Measurements from ENCODE around the gene SDHA.
A peak's percentile ranks its signal among the peaks of the same experiment; 100 is the strongest.
"Not testable (repeated sequence)": the region's sequence is repeated elsewhere in the genome, so short reads cannot be mapped to it uniquely, and the experiment has no call there.

SDHA gene

DNA sequence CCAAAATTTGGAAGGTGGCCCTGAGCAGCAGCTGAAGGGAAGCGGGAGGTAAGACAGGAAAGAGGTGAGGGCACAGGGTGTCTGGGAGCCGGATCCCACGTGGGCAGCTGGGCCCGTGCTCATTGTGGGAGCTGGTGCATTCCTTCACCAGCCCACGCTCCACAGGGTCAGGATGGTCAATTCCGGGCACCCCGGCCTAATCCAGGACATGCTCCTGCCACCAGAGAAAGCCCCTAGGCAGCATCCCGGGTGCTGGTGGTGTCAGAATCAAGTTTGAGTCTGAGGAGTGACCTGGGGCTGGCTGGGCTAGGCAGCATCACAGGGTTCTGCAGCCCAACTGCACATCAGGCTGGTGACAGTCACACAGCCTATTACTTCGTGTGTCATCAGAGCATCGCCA lies 46.2 kb downstream of the SDHA start:
- DNase-seq = no peak

DNA sequence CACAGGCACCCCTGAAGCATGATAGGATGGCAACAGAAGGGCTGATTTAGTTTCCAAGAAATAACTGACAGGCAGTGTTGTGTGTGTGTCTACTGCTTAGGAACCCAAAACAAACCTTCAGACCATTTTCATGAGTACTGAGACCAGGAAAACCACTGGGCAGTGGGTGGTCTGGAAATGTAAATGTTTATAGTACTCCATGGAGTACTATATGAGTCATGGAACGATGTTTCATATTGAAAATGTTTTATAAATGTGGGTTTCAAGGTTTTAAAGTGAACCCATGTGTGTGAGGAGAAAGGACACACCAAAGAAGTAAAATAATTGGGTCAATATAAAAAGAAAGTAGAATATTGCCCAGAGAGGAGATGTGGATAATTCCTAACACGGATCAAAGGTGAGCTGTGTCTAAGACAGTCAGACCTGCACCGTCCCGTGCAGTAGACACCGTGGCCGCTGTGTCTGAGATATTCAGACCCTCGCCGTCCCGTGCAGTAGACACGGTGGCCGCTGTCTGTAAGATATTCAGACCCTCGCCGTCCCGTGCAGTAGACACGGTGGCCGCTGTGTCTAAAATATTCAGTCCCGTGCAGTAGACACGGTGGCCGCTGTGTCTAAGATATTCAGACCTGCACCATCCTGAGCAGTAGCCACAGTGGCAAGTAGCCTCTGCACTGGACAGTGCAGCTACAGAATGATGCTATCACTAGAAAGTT lies 48.3 kb downstream of the SDHA start:
- DNase-seq = not testable (repeated sequence)

DNA sequence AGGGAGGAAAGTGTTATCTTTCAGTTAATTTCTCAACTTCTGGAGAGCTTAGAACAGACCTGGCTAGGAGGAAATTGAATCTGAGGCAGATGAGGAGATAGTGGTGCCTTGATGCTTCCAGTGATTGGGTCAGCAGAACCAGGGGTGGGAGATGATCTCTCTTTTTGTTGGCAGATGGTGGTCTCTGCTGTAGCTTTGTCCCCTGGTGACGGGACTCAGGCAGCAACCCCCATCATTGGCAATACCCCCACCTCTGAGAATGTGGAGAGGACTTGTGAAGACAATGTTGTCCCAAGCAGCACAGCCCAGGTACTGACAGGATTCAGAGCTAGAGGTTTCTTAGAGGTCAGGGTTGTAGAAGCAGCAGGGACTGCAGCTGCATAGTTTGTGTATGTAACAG lies 49.6 kb downstream of the SDHA start:
- DNase-seq = no peak

DNA sequence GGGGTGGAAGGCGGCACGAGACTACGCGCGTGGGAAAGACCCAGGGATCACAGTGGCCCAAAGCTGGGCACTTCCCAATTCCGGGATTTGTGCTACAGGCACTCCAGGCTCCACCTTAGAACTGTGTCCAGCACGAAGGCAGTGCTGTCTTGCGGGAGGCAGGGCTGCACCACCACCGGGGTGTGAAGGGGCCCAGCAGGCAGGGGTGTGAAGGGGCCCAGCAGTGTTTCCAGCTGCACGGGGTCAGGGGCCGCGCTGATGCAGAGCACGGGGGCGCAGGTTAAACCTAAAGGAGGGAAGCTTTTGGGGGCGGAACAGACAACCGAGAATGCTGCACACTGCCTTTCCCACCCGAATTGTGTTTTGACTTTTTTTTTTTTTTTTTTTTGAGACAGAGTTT lies 52.2 kb downstream of the SDHA start:
- no peak for DNase-seq

DNA sequence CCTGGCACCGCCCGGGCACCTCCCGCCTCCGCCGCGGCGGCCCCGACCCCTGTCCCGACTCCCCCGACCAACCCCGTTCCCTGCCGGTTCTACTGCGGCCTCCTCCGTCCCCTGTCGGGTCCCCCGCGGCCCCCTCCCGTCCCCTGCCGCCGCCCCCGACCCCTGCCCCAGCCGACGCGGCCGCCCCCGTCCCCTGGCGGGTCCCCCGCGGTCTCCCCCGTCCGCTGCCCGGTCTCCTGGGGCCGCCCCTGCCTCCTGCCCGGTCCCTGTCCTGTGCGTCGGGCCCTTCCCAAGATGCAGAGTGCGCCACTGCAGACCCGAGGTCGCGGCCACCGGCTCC lies 53.7 kb downstream of the SDHA start:
- DNase-seq = not testable (repeated sequence)

GRCh38 chr5:273091-273490 lies 55.0 kb downstream of the SDHA start:
- DNase-seq = not testable (repeated sequence)

GRCh38 chr5:273491-273890 lies 55.4 kb downstream of the SDHA start:
- DNase-seq = not testable (repeated sequence)

DNA sequence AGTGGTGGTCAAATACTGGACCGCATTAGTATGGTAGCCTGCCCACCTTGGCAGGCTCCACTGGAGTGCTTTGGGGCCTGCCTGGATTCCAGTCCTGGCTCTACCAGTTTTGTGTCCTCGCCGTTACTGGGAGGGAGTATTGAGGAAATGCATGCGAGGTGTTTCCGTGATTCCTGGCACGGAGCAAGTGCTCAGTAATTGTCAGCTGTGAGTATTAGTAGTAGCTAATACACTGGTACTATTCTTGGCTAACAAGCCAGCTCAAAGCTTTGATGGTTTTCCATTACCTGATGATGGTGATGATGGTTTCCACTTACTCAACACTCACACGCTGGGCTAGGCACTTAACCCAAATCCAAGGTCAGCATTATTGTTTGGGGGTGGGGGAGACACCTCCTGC lies 56.2 kb downstream of the SDHA start:
- not testable (repeated sequence) for DNase-seq

- no peak for DNase-seq
Measured at GRCh38 chr5:278646-279045, 60.5 kb downstream of the SDHA start.

DNA sequence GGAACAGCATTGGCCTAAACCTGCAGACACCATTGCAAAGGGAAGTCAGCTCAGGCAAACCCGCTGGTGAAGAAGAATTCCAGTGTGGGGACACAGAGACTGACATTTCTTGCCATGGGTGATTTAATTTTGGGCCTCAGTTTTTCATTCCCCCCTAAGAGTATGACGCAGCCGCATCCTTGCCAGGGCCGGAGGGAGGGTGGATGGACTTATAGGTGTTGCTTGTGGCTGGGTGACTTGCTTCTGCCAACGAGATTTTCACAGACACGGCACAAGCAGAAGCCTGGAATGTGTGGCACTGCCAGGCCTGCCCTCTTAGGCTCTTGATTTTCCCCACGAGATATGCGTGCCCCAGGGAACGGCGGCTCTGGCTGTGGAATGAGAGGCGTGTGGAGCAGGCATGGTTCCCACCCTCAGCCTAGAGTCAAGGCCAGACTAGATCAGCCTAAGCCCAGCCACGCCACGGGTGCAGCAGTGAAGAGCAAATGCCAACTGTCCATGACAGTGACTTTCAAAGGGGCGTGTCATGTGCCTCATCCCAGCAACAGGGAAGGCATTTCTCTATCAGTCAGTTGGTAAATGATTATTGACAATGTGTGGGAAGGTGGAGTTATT lies 61.0 kb downstream of the SDHA start:
- not testable (repeated sequence) for DNase-seq

GRCh38 chr5:285991-286557 lies 68.0 kb downstream of the SDHA start:
- no peak for DNase-seq

GRCh38 chr5:290200-290599 lies 72.1 kb downstream of the SDHA start:
- DNase-seq = not testable (repeated sequence)

DNA sequence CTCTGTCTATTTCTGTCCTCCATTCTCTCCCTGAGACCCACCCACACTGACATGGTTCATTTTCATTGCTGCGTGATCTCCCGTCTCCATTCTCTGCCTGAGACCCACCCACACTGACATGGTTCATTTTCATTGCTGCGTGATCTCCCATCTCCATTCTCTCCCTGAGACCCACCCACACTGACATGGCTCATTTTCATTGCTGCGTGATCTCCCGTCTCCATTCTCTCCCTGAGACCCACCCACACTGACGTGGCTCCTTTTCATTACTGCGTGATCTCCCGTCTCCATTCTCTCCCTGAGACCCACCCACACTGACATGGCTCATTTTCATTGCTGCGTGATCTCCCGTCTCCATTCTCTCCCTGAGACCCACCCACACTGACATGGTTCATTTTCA lies 73.2 kb downstream of the SDHA start:
- DNase-seq = not testable (repeated sequence)

GRCh38 chr5:294788-295187 lies 76.7 kb downstream of the SDHA start:
- DNase-seq = not testable (repeated sequence)

- not testable (repeated sequence) for DNase-seq
Measured at GRCh38 chr5:296207-296606, 78.1 kb downstream of the SDHA start.

- not testable (repeated sequence) for DNase-seq
Measured at GRCh38 chr5:296954-297353, 78.8 kb downstream of the SDHA start.

DNA sequence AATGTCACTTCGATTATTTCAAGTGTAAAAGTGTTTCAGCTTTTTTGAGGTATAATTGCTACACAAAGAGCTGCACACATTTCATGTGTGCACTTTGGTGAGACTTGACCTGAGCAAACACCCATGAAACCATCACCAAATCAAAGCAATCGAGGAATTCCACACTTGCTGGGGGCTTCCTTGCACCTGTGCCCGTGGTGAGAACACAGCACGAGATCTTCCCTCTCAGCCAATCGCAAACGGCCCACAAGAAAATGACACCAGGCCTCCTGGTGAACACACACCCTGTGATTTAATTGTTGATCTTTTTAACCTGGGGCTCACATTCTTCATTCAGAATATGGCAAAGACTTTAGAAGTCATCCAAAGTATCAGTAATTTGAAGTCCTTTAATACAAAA lies 79.3 kb downstream of the SDHA start:
- DNase-seq = not testable (repeated sequence)

- DNase-seq = not testable (repeated sequence)
Measured at GRCh38 chr5:297991-298736, 80.0 kb downstream of the SDHA start.

GRCh38 chr5:298737-299125 lies 80.6 kb downstream of the SDHA start:
- DNase-seq = no peak

GRCh38 chr5:299921-300320 lies 81.8 kb downstream of the SDHA start:
- not testable (repeated sequence) for DNase-seq

DNA sequence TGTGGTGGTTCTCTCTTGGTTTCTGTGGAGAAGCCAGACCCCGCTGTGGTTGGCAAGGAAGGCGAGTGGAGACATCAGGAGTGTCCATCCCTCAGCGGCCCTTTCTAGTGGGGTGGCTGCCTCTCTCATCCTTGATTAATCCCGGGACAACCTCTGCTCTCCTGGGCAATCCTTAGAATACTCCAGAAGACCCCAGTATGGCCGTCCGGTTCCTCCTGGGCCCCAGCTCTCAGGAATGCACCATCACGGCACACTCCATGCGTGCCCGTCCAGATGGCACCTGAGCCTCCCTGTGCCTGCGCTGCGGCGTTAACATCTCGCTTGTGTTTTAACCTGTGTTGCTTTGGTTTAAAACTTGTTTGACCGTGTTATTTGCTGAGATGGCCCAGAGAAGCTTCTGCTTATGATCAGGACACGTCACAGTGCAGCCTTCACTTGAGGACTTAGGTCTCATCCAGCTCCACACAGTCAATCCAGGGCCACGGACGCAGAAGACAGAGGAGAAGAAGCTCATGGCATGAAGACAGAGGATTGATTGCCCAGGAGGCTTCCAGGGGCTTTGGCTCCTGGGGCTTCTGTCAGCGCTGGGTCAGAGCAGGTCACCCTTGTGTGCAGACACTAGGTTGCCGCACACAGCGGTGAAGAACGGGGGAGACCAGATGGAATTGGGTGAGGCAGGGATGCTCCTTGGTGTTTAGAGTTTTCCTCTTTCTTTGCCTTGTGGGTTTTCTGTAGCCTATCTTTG lies 82.7 kb downstream of the SDHA start:
- DNase-seq = not testable (repeated sequence)

- DNase-seq = peak; percentile 83
Measured at GRCh38 chr5:302416-302815, 84.3 kb downstream of the SDHA start.

GRCh38 chr5:302966-303365 lies 84.8 kb downstream of the SDHA start:
- DNase-seq = no peak
